ENCODE measurements around the gene HMGN5. TPM values are rescaled to one million over a fixed set of nuclear protein-coding genes. Genes with fewer than 3 reads are reported as not detected.

Gene HMGN5
- total and polyA plus RNA-seq, 2 of the 8 experiments (the other 6 are each of a cell fraction or from before 2014, with no cell fraction given): 6.0 to 20.4 TPM

GRCh38 chrX:81238166-81238565, 36.5 kb upstream of the HMGN5 start:
- no peak overlapping the region for H3K23ac ChIP-seq (ENCODE audit: insufficient read length)
- H3K27ac ChIP-seq (ENCODE audit: low read depth, low read length): no peak overlapping the region
- H2BK12ac ChIP-seq (ENCODE audit: low read depth, low read length): no peak overlapping the region
- no peak overlapping the region for H3K4ac ChIP-seq (replicated peaks; ENCODE audit: insufficient read length, low read depth, low read length)
- no peaks in the 10 kb centered on the region for H3K23me2 ChIP-seq (ENCODE audit: low read depth, low read length)
- H4K20me1 ChIP-seq (replicated peaks in 1 of 2; ENCODE audit: control insufficient read depth in 1 of 2, insufficient read depth in 2 of 2, low read length in 2 of 2): no peaks in the 10 kb centered on the region
- H2BK20ac ChIP-seq (ENCODE audit: low read length): no peak overlapping the region
- no peak overlapping the region for H3K4me3 ChIP-seq (ENCODE audit: extremely low read depth in 1 of 4, insufficient read depth in 2 of 4, low read depth in 3 of 4, low read length in 4 of 4)
- H3K18ac ChIP-seq (ENCODE audit: extremely low read depth, low read length): no peak overlapping the region
- H3K27me3 ChIP-seq (replicated peaks in 1 of 4; ENCODE audit: control insufficient read depth in 3 of 4, extremely low read depth in 1 of 4, insufficient read depth in 3 of 4, low read length in 3 of 4): no peaks in the 10 kb centered on the region
- H2BK15ac ChIP-seq (ENCODE audit: low read length): no peak overlapping the region
- no peak overlapping the region for H2AFZ ChIP-seq (ENCODE audit: low read length)
- H2AK5ac ChIP-seq (ENCODE audit: low read depth, low read length): no peak overlapping the region
- ChIA-PET CTCF (ENCODE audit: partially characterized antibody) (no interaction called here), POLR2A (ENCODE audit: partially characterized antibody) (interaction anchor here (1.0 kb wide), 1 partner anchor 22 kb away, joined by 3 read pairs; no protein-coding TSS in a partner anchor)
- 88% methylated on average over 4 of the region's 4 CpGs; no CpG with 5 or more reads in 1 of the 2 experiments for WGBS, 2 experiments (ENCODE audit: extremely low coverage in 1 of 2, insufficient coverage in 1 of 2, insufficient read length in 1 of 2, insufficient replicate concordance in 2 of 2, low coverage in 1 of 2, low lambda C conversion rate in 2 of 2, missing lambda C conversion rate in 1 of 2)
- H3K4me1 ChIP-seq (replicated peaks in 1 of 4; ENCODE audit: control insufficient read depth in 3 of 4, insufficient read depth in 4 of 4, low read length in 3 of 4): no peaks in the 10 kb centered on the region
- H4K5ac ChIP-seq (ENCODE audit: insufficient read length, low read depth, low read length): no peak overlapping the region
- no peak overlapping the region for H3K56ac ChIP-seq (replicated peaks; ENCODE audit: insufficient read length, low read depth, low read length)
- no peak for FAIRE-seq
- no peak overlapping the region for H3K4me2 ChIP-seq (ENCODE audit: insufficient read depth in 1 of 2, low read depth in 2 of 2, low read length in 2 of 2)
- no peaks in the 10 kb centered on the region; a peak in 1 of 4 replicates for H3K79me2 ChIP-seq (ENCODE audit: control insufficient read depth in 1 of 2, insufficient read depth in 2 of 2, low read length in 2 of 2)
- H3K9ac ChIP-seq (replicated peaks in 1 of 4; ENCODE audit: extremely low read depth in 1 of 4, low read depth in 3 of 4, low read length in 3 of 4): no peak overlapping the region
- H3K36me3 ChIP-seq (ENCODE audit: control insufficient read depth in 2 of 4, insufficient read depth in 4 of 4, low read length in 3 of 4): no peaks in the 10 kb centered on the region
- no peak overlapping the region for H2BK120ac ChIP-seq (replicated peaks; ENCODE audit: low read depth, low read length)
- no peak overlapping the region for H4K8ac ChIP-seq (ENCODE audit: extremely low read depth, insufficient read depth, low read length)
- H3K79me1 ChIP-seq (ENCODE audit: low read depth, low read length): no peaks in the 10 kb centered on the region
- H3K14ac ChIP-seq (ENCODE audit: insufficient read length): no peak overlapping the region
- no peaks in the 10 kb centered on the region for H3K9me3 ChIP-seq (ENCODE audit: insufficient read depth in 2 of 2, low read depth in 1 of 2, low read length in 1 of 2)
- H4K91ac ChIP-seq (replicated peaks; ENCODE audit: insufficient read length, low read length): no peak overlapping the region
- TF ChIP-seq RAD21 (IDR thresholded peaks at IDR 0.05 in 1 of 2, conservative IDR thresholded peaks at IDR 0.05 in 1 of 2; ENCODE audit: low read depth in 2 of 2, low read length in 2 of 2): 0 out of 4 replicates have a peak, but pooled peaks of 1 of the 2 experiments have one; percentile 16
- TF ChIP-seq CTCF (IDR thresholded peaks at IDR 0.05; ENCODE audit: control extremely low read depth in 1 of 3, insufficient read depth in 1 of 3, low read depth in 1 of 3, low read length in 3 of 3): peak in 2 of 3 experiments; percentile 13 to 22; a peak in 2 of 4 replicates
- TF ChIP-seq SIN3A (conservative IDR thresholded peaks at IDR 0.05 in 1 of 2, IDR thresholded peaks at IDR 0.05 in 1 of 2; ENCODE audit: low read depth in 1 of 2, low read length in 2 of 2): no peak
- no peak overlapping the region for H2BK5ac ChIP-seq (ENCODE audit: low read depth, low read length)
- DNase-seq (ENCODE audit: low read depth in 1 of 2, low spot score in 2 of 2): no peak

All from H1 (cell line).